Small intestine (tissue), 7 donors: Measurements from ENCODE around the gene KRTAP2-2. TPM values are rescaled to one million over a fixed set of nuclear protein-coding genes. Genes with fewer than 3 reads are reported as not detected.

Source experiments
- DNase-seq, 2 donors: peaks; one replicate each; pipeline versions ENCODE4 v3.0.0 to v3.0.0-alpha.2; 2013
- FAIRE-seq: peaks from 2 replicates; lab custom pipeline; 2012; peaks lifted over from hg19 to GRCh38; lab: Jason Lieb, UNC
- H3K27ac ChIP-seq, 3 donors: one replicate each; pipeline ENCODE4 v1.5.1; 2013; ENCODE audit warnings: low read length in 2 of 3, mild to moderate bottlenecking in 2 of 3, control low read depth in 1 of 3, inconsistent platforms in 1 of 3, low read depth in 1 of 3, moderate library complexity in 1 of 3
- H3K27me3 ChIP-seq, 3 donors: one replicate each; pipeline ENCODE4 v1.6.1; 2013; ENCODE audit warnings: low read length in 3 of 3, inconsistent platforms in 1 of 3; ENCODE audit not compliant: control insufficient read depth in 3 of 3, insufficient read depth in 3 of 3
- H3K36me3 ChIP-seq, 3 donors: one replicate each; pipeline ENCODE4 v1.6.1; 2013; ENCODE audit warnings: low read length in 3 of 3, inconsistent platforms in 1 of 3, low read depth in 1 of 3, mild to moderate bottlenecking in 1 of 3, moderate library complexity in 1 of 3; ENCODE audit not compliant: control insufficient read depth in 3 of 3, insufficient read depth in 2 of 3
- H3K4me1 ChIP-seq, 3 donors: one replicate each; pipeline ENCODE4 v1.6.1; 2013; ENCODE audit warnings: low read length in 2 of 3, inconsistent platforms in 1 of 3, low read depth in 1 of 3, mild to moderate bottlenecking in 1 of 3, moderate library complexity in 1 of 3; ENCODE audit not compliant: control insufficient read depth in 3 of 3, insufficient read depth in 2 of 3
- H3K4me3 ChIP-seq, 3 donors: one replicate each; pipeline ENCODE4 v1.5.1; 2013; ENCODE audit warnings: low read length in 3 of 3, control low read depth in 1 of 3, inconsistent platforms in 1 of 3, low read depth in 1 of 3, mild to moderate bottlenecking in 1 of 3, moderate library complexity in 1 of 3
- H3K9me3 ChIP-seq, 2 donors: one replicate each; pipeline ENCODE4 v1.6.1; 2013; ENCODE audit warnings: low read depth in 1 of 2, low read length in 1 of 2; ENCODE audit not compliant: control insufficient read depth in 2 of 2, insufficient read depth in 1 of 2
- WGBS, 3 donors: extraction: QIAGEN DNeasy Blood & Tissue Kit; methylation state at CpG; one replicate each; pipeline ENCODE4 v1.1.7; 2013; 5-methylcytosine and 5-hydroxymethylcytosine counted together
- polyA plus RNA-seq, 4 donors: library from polyadenylated mRNA; stranded (reverse) in 3 of 4; unstranded in 1 of 4; fragments of 200-250 nt in 3 of 4; fragments of 120-200 nt in 1 of 4; gene quantifications; one replicate each; pipeline versions ENCODE4 v1.2.1 to v1.2.3, GENCODE V29; 2013
- donor health status: healthy with polysubstance abuse.
- donor health status: control.
- donor health status: control.
- donor health status: Bipolar disorder and iron deficiency.
- donor health status: healthy.

KRTAP2-2 gene
- polyA plus RNA-seq, 4 donors, result not detected

DNA sequence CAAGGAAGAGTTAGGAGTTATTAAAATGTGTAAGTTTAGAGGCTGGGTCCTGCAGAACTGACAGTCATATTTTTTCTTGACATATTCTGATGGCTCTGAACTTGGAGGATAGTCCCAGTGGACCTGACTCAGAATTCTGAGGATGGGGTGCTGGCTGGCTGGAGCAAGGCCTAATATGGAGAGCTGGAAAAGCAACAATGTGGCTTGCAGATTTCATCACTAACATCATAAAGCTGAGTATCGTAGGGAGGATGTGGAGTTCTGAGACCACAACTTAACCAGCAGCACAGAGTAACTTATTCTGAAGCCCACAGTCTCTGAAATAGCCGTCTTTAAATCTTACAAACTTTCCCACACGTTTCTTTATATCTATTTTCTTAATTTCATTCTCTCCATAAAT is 30.3 kb downstream of the KRTAP2-2 start:
- DNase-seq, result no peak
- no peak for FAIRE-seq
- 80 to 91% (median 81%) methylated on average over 3 of the region's 3 CpGs for WGBS, 3 donors

DNA sequence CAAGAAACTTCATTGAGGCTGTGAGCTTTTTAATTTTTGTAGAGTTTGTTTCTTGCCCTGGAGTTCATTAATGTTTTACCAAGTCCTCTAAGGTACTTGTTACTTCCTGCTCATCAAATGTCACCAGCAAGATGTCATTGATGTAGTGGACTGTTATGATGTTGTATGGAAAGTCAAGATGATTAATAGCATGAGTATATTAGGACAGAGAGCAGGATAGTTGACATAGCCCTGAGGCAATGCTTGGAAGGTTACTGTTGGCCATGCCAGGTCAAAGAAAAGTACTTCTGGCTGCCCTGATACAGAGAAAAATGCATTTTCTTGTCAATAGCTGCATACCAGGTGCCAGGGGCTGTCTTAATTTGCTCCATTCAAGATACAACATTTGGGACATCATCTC is 34.7 kb downstream of the KRTAP2-2 start:
- no peaks in the 10 kb centered on the region for H3K36me3 ChIP-seq
- FAIRE-seq, result no peak
- H3K9me3 ChIP-seq, result no peaks in the 10 kb centered on the region
- H3K27ac ChIP-seq, result no peak overlapping the region
- H3K4me3 ChIP-seq, result no peak overlapping the region
- H3K27me3 ChIP-seq, result peaks cover 0 to 2% (median 0%) of the 10 kb centered on the region in 3 donors
- no peaks in the 10 kb centered on the region for H3K4me1 ChIP-seq
- no peak for DNase-seq

More for the DNA sequence above, 30.3 kb downstream of the KRTAP2-2 start:
- no peak overlapping the region for H3K27ac ChIP-seq
- H3K9me3 ChIP-seq, result no peaks in the 10 kb centered on the region
- no peaks in the 10 kb centered on the region for H3K36me3 ChIP-seq
- H3K4me3 ChIP-seq, result no peak overlapping the region
- no peaks in the 10 kb centered on the region for H3K4me1 ChIP-seq
- H3K27me3 ChIP-seq, result peaks cover 0 to 2% (median 0%) of the 10 kb centered on the region in 3 donors

DNA sequence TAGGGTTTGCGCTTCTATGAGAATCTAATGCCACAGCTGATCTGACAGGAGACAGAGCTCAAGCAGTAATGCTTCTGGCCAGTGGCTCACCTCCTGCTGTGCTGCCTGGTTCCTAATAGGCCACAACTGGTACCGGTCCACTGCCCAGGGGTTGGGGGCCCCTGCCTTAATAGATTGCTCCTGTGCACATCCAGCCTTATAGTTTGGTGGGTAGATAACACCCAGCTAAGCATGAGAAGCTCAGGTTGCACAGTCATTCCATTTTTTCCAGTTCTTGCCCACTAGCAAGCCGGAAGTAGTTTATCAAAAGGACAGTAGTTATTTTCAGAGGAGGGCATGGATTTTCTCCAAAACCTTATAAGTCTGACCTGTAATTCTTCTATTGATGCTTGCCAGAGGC is 35.6 kb downstream of the KRTAP2-2 start:
- Histone ChIP-seq H3K27me3 (peaks cover 0 to 2% (median 0%) of the 10 kb centered on the region in 3 donors), H3K27ac (no peak overlapping the region), H3K36me3 (no peaks in the 10 kb centered on the region), H3K4me1 (no peaks in the 10 kb centered on the region), H3K4me3 (no peak overlapping the region), H3K9me3 (no peaks in the 10 kb centered on the region)
- FAIRE-seq (no peak), DNase-seq (no peak)
- 94 to 98% (median 96%) methylated on average over 3 of the region's 3 CpGs for WGBS, 3 donors

DNA sequence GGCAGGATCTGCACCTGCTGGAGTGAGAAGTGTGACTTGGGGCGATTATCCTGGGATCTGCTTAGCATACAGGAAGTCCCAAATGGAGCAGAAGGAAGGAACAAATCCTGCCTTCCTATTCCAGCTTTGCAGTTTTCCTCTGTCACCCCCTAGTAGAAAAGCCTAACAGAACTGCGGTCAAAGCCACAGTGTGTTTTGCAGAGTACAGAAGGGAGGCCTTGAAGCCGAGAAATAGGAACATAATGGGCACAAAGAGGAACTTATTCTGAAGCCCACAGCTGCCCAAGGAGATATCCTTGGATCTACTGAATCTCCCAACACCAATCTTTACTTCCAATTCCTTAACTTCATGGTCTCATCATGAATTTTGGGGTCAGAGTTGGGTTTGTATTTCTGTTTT is 36.5 kb downstream of the KRTAP2-2 start:
- no peak overlapping the region for H3K27ac ChIP-seq
- H3K4me1 ChIP-seq, result no peaks in the 10 kb centered on the region
- FAIRE-seq, result no peak
- WGBS, 3 donors, result 65 to 86% (median 71%) methylated on average over 3 of the region's 3 CpGs
- H3K4me3 ChIP-seq, result no peak overlapping the region
- H3K36me3 ChIP-seq, result no peaks in the 10 kb centered on the region
- peaks cover 0 to 2% (median 0%) of the 10 kb centered on the region in 3 donors for H3K27me3 ChIP-seq
- no peak for DNase-seq
- H3K9me3 ChIP-seq, result no peaks in the 10 kb centered on the region

DNA sequence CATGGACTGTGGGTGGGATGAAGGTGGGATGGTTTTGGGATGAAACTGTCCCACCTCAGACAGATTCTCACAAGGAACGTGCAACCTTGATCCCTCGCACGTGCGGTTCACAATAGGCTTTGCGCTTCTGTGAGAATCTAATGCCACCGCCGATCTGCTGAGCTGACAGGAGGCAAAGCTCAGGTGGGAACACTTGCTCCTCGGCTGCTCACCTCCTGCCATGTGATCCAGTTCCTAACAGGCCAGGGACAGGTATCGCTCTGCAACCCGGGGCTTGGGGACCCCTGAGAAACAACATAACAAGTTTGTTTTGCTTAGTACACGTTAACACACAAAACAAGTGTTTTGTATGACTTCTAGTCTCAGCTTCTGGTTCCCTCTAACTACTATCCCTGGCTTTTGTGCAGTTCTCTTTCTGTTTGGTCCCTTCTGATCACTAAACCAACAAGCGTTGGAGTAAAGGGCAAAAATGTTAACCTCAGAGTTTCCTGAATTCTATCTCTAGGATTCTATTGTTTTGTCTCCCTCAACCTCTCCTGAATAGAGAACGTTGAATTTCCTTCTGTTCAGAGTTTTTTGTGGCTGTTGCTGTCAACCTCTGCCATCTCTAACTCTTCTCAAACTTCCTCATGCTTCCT is 38.3 kb downstream of the KRTAP2-2 start:
- Histone ChIP-seq H3K27me3 (peaks cover 0 to 2% (median 0%) of the 10 kb centered on the region in 3 donors), H3K4me1 (no peaks in the 10 kb centered on the region), H3K36me3 (no peaks in the 10 kb centered on the region), H3K27ac (no peak overlapping the region), H3K4me3 (no peak overlapping the region), H3K9me3 (no peaks in the 10 kb centered on the region)
- 81 to 84% (median 82%) methylated on average over 13 of the region's 13 CpGs for WGBS, 3 donors
- no peak for FAIRE-seq
- no peak for DNase-seq

DNA sequence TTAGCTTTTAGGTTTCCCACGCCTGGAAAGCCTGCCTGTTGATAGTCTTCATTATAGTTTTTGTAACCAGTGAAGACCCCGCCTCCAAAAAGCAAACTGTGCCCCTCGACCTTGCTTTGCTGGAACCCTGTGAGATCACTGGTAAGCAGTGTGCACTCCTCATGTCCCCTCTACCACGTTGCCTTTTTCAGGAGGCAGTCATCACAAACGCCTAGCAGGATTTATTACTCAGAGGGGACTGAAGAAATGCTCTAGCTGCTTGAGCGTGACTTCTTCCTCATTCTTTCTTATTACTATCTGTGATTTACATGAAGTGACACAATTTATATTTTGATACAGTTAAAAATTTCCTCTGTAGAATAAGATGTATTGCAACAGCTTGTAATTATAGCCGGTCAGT is 39.6 kb downstream of the KRTAP2-2 start:
- Histone ChIP-seq H3K4me1 (no peaks in the 10 kb centered on the region), H3K36me3 (no peaks in the 10 kb centered on the region), H3K27me3 (peaks cover 0 to 2% (median 0%) of the 10 kb centered on the region in 3 donors), H3K9me3 (no peaks in the 10 kb centered on the region), H3K27ac (no peak overlapping the region), H3K4me3 (no peak overlapping the region)
- WGBS, 3 donors, result 66 to 78% (median 67%) methylated on average over 7 of the region's 7 CpGs
- DNase-seq (no peak), FAIRE-seq (no peak)

DNA sequence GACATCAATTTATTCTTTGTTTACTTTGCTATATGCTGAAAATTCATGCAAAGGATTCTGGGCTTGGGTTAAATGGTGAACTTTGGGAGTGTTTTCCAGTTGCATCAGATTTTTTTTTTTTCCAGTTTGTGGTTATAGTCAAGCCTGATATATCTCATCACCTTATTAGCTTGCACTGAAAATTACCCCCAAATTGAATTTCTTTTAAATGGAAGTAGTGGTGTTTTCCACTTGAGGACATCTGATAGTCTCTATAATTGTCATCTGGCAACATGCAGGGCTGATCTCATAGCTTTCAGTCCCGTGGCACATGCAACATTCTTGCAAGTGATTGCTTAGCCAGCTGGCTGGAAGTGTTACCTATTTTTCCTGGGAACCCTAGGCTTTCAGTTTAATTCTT is 41.4 kb downstream of the KRTAP2-2 start:
- FAIRE-seq, result no peak
- Histone ChIP-seq H3K4me3 (no peak overlapping the region), H3K36me3 (no peaks in the 10 kb centered on the region), H3K27ac (no peak overlapping the region), H3K9me3 (no peaks in the 10 kb centered on the region), H3K27me3 (no peaks in the 10 kb centered on the region), H3K4me1 (no peaks in the 10 kb centered on the region)
- no peak for DNase-seq
- 17 to 33% (median 24%) methylated on average over 1 of the region's 1 CpG for WGBS, 3 donors

DNA sequence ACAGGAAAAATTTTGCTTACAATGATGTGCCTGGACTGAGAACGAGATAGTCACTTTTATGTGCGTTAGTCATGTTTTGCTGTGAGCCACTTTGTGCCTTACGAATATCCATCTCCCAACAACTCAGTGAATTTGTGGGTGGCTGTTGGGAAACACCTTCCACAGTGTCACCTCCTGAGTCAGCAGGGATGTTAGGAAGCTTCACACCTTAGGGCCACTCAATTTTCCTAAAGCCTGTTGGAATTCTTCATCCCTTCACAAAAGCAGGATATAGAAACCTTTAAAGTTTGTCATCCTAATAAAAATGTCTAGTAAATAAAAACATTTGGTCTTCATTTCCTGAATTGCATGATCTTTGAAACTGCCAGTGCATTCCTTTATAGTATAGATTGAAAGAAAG is 41.8 kb downstream of the KRTAP2-2 start:
- Histone ChIP-seq H3K27me3 (no peaks in the 10 kb centered on the region), H3K4me1 (no peaks in the 10 kb centered on the region), H3K36me3 (no peaks in the 10 kb centered on the region), H3K4me3 (no peak overlapping the region), H3K27ac (no peak overlapping the region), H3K9me3 (no peaks in the 10 kb centered on the region)
- 86 to 93% (median 91%) methylated on average over 3 of the region's 3 CpGs for WGBS, 3 donors
- DNase-seq, result no peak
- no peak for FAIRE-seq
